ENCODE data around the gene PAX8.
A peak's percentile ranks its signal among the peaks of the same experiment; 100 is the strongest.
"Not testable (repeated sequence)": the region's sequence is repeated elsewhere in the genome, so short reads cannot be mapped to it uniquely, and the experiment has no call there.

PAX8 gene

GRCh38 chr2:113288674-113289149 lies 10.0 kb upstream of the PAX8 start:
- not testable (repeated sequence) for DNase-seq

- not testable (repeated sequence) for DNase-seq
Measured at GRCh38 chr2:113288117-113288673, 9.5 kb upstream of the PAX8 start.

- DNase-seq = no peak
Measured at GRCh38 chr2:113285816-113286215, 7.1 kb upstream of the PAX8 start.

- DNase-seq = peak; percentile 46
Measured at GRCh38 chr2:113284999-113285398, 6.3 kb upstream of the PAX8 start.

GRCh38 chr2:113284476-113284875 lies 5.8 kb upstream of the PAX8 start:
- DNase-seq = peak; percentile 49

GRCh38 chr2:113283704-113284284 lies 5.1 kb upstream of the PAX8 start:
- no peak for DNase-seq

- peak; percentile 86 for DNase-seq
Measured at GRCh38 chr2:113282747-113283533, 4.2 kb upstream of the PAX8 start.

- DNase-seq = no peak
Measured at GRCh38 chr2:113281910-113282746, 3.4 kb upstream of the PAX8 start.

GRCh38 chr2:113278073-113278741 lies 514 bp downstream of the PAX8 start:
- DNase-seq = no peak

GRCh38 chr2:113277474-113278072 lies 1.1 kb downstream of the PAX8 start:
- no peak for DNase-seq

GRCh38 chr2:113276761-113277425 lies 1.8 kb downstream of the PAX8 start:
- no peak for DNase-seq

- DNase-seq = no peak
Measured at GRCh38 chr2:113276216-113276760, 2.4 kb downstream of the PAX8 start.

GRCh38 chr2:113275556-113276215 lies 3.0 kb downstream of the PAX8 start:
- DNase-seq = no peak

GRCh38 chr2:113274432-113274831 lies 4.3 kb downstream of the PAX8 start:
- DNase-seq = no peak

GRCh38 chr2:113273981-113274380 lies 4.7 kb downstream of the PAX8 start:
- DNase-seq = no peak

GRCh38 chr2:113273027-113273551 lies 5.6 kb downstream of the PAX8 start:
- DNase-seq = peak; percentile 34

- DNase-seq = no peak
Measured at GRCh38 chr2:113272477-113272876, 6.2 kb downstream of the PAX8 start.

GRCh38 chr2:113268621-113269360 lies 9.9 kb downstream of the PAX8 start:
- DNase-seq = no peak

GRCh38 chr2:113266431-113266830 lies 12.3 kb downstream of the PAX8 start:
- no peak for DNase-seq

Measured in MV-4-11 (cell line).